ENCODE results near the gene DACH1.

DACH1 gene

GRCh38 chr13:71864094-71864985 lies 2.7 kb downstream of the DACH1 start:
- TF ChIP-seq CSDC2 (CRISPR knock-in tag; IDR thresholded peaks at IDR 0.05): no peak
- TF ChIP-seq SNAI2 (CRISPR knock-in tag; IDR thresholded peaks at IDR 0.05): no peak
- TF ChIP-seq RARB (CRISPR knock-in tag; IDR thresholded peaks at IDR 0.05): no peak
- TF ChIP-seq ARNTL (CRISPR knock-in tag; IDR thresholded peaks at IDR 0.05; ENCODE audit: borderline replicate concordance, low read depth): no peak
- no peak for TF ChIP-seq POU6F1 (CRISPR knock-in tag; IDR thresholded peaks at IDR 0.05; ENCODE audit: borderline replicate concordance, low read depth)
- no peak for TF ChIP-seq TOX (CRISPR knock-in tag; IDR thresholded peaks at IDR 0.05; ENCODE audit: borderline replicate concordance)
- TF ChIP-seq ISL1 (CRISPR knock-in tag; IDR thresholded peaks at IDR 0.05): no peak
- no peak for TF ChIP-seq ESRRG (CRISPR knock-in tag; IDR thresholded peaks at IDR 0.05)
- no peak for TF ChIP-seq PPARA (CRISPR knock-in tag; IDR thresholded peaks at IDR 0.05; ENCODE audit: borderline replicate concordance)
- TF ChIP-seq ZFP30 (CRISPR knock-in tag; IDR thresholded peaks at IDR 0.05): no peak
- no peak for TF ChIP-seq GLIS3 (CRISPR knock-in tag; IDR thresholded peaks at IDR 0.05)
- no peak for TF ChIP-seq TCF4 (CRISPR knock-in tag; IDR thresholded peaks at IDR 0.05; ENCODE audit: borderline replicate concordance)
- no peak for TF ChIP-seq CSRNP3 (CRISPR knock-in tag; IDR thresholded peaks at IDR 0.05)
- no peak for TF ChIP-seq ZNF8 (CRISPR knock-in tag; IDR thresholded peaks at IDR 0.05)
- TF ChIP-seq ZNF565 (CRISPR knock-in tag; conservative IDR thresholded peaks at IDR 0.05; ENCODE audit: low read depth): no peak
- TF ChIP-seq PATZ1 (CRISPR knock-in tag; IDR thresholded peaks at IDR 0.05; ENCODE audit: borderline replicate concordance): no peak
- no peak for TF ChIP-seq ZFP3 (CRISPR knock-in tag; IDR thresholded peaks at IDR 0.05)
- TF ChIP-seq TSHZ2 (CRISPR knock-in tag; IDR thresholded peaks at IDR 0.05): no peak
- TF ChIP-seq BACH2 (CRISPR knock-in tag; IDR thresholded peaks at IDR 0.05; ENCODE audit: borderline replicate concordance): no peak
- TF ChIP-seq OSR1 (CRISPR knock-in tag; IDR thresholded peaks at IDR 0.05): no peak
- ATAC-seq: peak; percentile 54

GRCh38 chr13:71863254-71863865 lies 3.6 kb downstream of the DACH1 start:
- TF ChIP-seq ZNF70 (CRISPR knock-in tag; IDR thresholded peaks at IDR 0.05): no peak
- no peak for ATAC-seq

GRCh38 chr13:71862459-71862943 lies 4.5 kb downstream of the DACH1 start:
- ATAC-seq: no peak
- TF ChIP-seq SNAI2 (CRISPR knock-in tag; IDR thresholded peaks at IDR 0.05) (no peak), TOX (CRISPR knock-in tag; IDR thresholded peaks at IDR 0.05; ENCODE audit: borderline replicate concordance) (no peak), ZNF8 (CRISPR knock-in tag; IDR thresholded peaks at IDR 0.05) (no peak), ZFP3 (CRISPR knock-in tag; IDR thresholded peaks at IDR 0.05) (no peak)

Data from SK-N-SH treated with all-trans-retinoic acid at 6 μM for 48 hours (cell line).